Activated naive CD8-positive, alpha-beta T cell treated with anti-CD3 and anti-CD28 coated beads, Interleukin-2, amount 50 U/mL, for 16 hours (primary cell): ENCODE results near the gene RPS21.

Experiments used
- DNase-seq: peaks from one replicate; pipeline ENCODE4 v3.0.0-alpha.2; 2020; ENCODE audit warnings: low read depth, low spot score

RPS21 gene

GRCh38 chr20:62354031-62354808 lies 32.7 kb upstream of the RPS21 start:
- no peak for DNase-seq

- DNase-seq: no peak
These were observed 32.0 kb upstream of the RPS21 start for GRCh38 chr20:62354811-62355341.

GRCh38 chr20:62355516-62355877 lies 31.4 kb upstream of the RPS21 start:
- no peak for DNase-seq

GRCh38 chr20:62355878-62356588 lies 30.9 kb upstream of the RPS21 start:
- no peak for DNase-seq

GRCh38 chr20:62356589-62357186 lies 30.2 kb upstream of the RPS21 start:
- DNase-seq: no peak

GRCh38 chr20:62357187-62357667 lies 29.7 kb upstream of the RPS21 start:
- no peak for DNase-seq

GRCh38 chr20:62357681-62358080 lies 29.2 kb upstream of the RPS21 start:
- no peak for DNase-seq

- no peak for DNase-seq
These were observed 28.5 kb upstream of the RPS21 start for GRCh38 chr20:62358171-62359042.

GRCh38 chr20:62359043-62359490 lies 27.8 kb upstream of the RPS21 start:
- no peak for DNase-seq

- no peak for DNase-seq
These were observed 27.3 kb upstream of the RPS21 start for GRCh38 chr20:62359491-62360121.

GRCh38 chr20:62360854-62361798 lies 25.8 kb upstream of the RPS21 start:
- no peak for DNase-seq

GRCh38 chr20:62361799-62362589 lies 24.9 kb upstream of the RPS21 start:
- no peak for DNase-seq

GRCh38 chr20:62362590-62362940 lies 24.3 kb upstream of the RPS21 start:
- DNase-seq: no peak

- no peak for DNase-seq
These were observed 23.6 kb upstream of the RPS21 start for GRCh38 chr20:62362991-62363919.

- no peak for DNase-seq
These were observed 22.7 kb upstream of the RPS21 start for GRCh38 chr20:62363920-62364851.

GRCh38 chr20:62364911-62365736 lies 21.8 kb upstream of the RPS21 start:
- DNase-seq: no peak
